Activated T-helper 1 cell treated with anti-CD3 and anti-CD28 coated beads, Interleukin-12 subunit alpha, Interleukin-12 subunit beta, Interleukin-2, Interleukin-4 antibody, amounts not matched to agents 30 ng/mL and 10 ng/mL and 1 ng/mL, durations not matched to agents 14 hours and 24 hours and 36 hours (primary cell): ENCODE results near the gene UNC5A. TPM values are rescaled to one million over a fixed set of nuclear protein-coding genes. Genes with fewer than 3 reads are reported as not detected.

Experiments
- DNase-seq: peaks from one replicate; pipeline ENCODE4 v3.0.0; 2021; ENCODE audit warnings: low spot score
- H3K27ac Mint-ChIP-seq: one replicate; pipeline ENCODE4 v1.8.0; 2021; ENCODE audit warnings: mild to moderate bottlenecking, mixed read lengths
- H3K27me3 Mint-ChIP-seq: one replicate; pipeline ENCODE4 v1.8.0; 2022; ENCODE audit warnings: mild to moderate bottlenecking, moderate library complexity, mixed read lengths; ENCODE audit not compliant: insufficient read depth
- H3K36me3 Mint-ChIP-seq: one replicate; pipeline ENCODE4 v1.8.0; 2021; ENCODE audit warnings: low read depth, mixed read lengths
- H3K4me1 Mint-ChIP-seq: one replicate; pipeline ENCODE4 v1.8.0; 2021; ENCODE audit warnings: low read depth, mixed read lengths
- H3K4me3 Mint-ChIP-seq: one replicate; pipeline ENCODE4 v1.8.0; 2021; ENCODE audit warnings: mild to moderate bottlenecking, moderate library complexity, mixed read lengths
- H3K9me3 Mint-ChIP-seq: one replicate; pipeline ENCODE4 v1.8.0; 2021; ENCODE audit warnings: mixed read lengths
- intact Hi-C: fragments of 100-400 bp; cut with micrococcal nuclease; formaldehyde crosslinking; loops from one replicate; pipeline ENCODE4 v1.15.1; 2024
- total RNA-seq: library from RNA; stranded (reverse); gene quantifications from 2 replicates; pipeline ENCODE4 v1.2.3, GENCODE V29; 2022

UNC5A gene
- total RNA-seq, 1 donor from 2014 or later, result not detected

DNA sequence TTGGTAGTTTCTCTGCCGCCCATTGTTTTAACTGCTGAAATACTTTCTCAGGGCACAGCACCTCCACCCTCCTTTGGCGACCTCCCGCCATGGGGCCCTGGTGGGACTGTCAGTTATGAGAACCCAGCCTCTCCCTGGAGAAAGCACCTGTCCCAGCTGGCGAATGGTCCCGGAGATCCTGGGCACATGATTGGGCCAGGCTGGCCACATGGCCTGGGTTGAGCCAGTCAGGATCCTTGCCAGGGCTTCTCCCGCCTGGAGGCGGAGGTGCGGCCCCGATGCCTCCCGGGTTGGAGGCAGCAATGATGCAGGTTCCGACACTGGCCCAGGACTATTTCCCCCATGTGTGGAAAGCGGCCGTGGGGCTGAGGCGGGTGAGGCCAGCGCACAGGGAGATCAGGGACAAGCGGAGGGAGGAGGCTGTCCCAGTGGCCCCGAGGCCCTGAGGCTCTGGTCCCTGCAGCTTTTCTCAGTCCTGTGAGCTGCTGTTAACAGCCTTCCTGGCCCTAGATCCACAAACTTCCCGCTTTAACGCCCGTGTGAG lies 13.6 kb downstream of the UNC5A start:
- Mint-ChIP-seq H3K27ac (no peak overlapping the region), H3K4me1 (no peaks in the 10 kb centered on the region), H3K4me3 (no peak overlapping the region), H3K27me3 (peaks cover 19% of the 10 kb centered on the region), H3K9me3 (no peaks in the 10 kb centered on the region), H3K36me3 (no peaks in the 10 kb centered on the region)
- intact Hi-C loops, result no loop called here
- no peak for DNase-seq

DNA sequence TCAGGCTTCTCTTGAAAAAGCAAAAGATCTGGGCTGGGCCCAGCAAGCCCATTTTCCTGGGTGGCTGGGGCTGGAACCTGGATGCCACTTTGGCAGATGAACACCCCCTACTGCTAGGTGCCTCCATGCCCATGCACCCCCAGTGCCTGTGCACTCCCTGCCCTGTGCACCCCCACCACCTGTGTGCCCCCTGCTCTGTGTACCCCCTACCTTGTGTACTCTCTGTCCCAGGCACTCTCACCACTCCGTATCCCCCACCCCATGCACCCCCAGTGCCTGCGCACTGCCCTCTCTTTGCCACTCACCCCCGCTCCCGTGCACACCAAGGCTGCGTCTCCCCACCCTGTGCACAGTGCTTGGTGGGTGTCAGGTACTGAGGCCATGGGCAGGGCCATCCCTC lies 14.2 kb downstream of the UNC5A start:
- Mint-ChIP-seq H3K27ac (no peak overlapping the region), H3K4me3 (no peak overlapping the region), H3K9me3 (no peaks in the 10 kb centered on the region), H3K4me1 (no peaks in the 10 kb centered on the region), H3K36me3 (no peaks in the 10 kb centered on the region), H3K27me3 (peaks cover 13% of the 10 kb centered on the region)
- intact Hi-C loops, result no loop called here
- DNase-seq, result no peak

DNA sequence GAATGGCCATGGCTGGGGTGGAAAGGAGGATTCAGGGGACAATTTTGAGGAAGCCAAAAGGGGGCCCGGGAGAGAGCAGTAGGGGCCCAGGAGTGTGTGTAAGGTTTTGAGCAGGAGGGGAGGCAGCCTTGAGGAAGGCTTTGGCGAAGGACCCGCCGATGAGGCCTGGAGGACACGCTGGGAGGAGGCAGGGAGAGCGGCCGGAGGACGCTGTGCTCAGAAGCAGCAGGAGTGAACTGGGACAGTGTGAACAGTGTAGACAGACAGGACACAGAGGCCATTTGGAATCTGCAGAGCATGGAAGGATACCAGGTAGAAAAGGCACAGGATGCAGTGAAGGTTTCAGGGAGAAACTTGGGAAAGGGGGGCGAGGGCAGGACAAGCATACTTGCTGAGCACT lies 14.9 kb downstream of the UNC5A start:
- Mint-ChIP-seq H3K4me1 (no peaks in the 10 kb centered on the region), H3K27me3 (peaks cover 11% of the 10 kb centered on the region), H3K9me3 (no peaks in the 10 kb centered on the region), H3K27ac (no peak overlapping the region), H3K4me3 (no peak overlapping the region), H3K36me3 (no peaks in the 10 kb centered on the region)
- DNase-seq, result no peak
- intact Hi-C loops, result no loop called here

DNA sequence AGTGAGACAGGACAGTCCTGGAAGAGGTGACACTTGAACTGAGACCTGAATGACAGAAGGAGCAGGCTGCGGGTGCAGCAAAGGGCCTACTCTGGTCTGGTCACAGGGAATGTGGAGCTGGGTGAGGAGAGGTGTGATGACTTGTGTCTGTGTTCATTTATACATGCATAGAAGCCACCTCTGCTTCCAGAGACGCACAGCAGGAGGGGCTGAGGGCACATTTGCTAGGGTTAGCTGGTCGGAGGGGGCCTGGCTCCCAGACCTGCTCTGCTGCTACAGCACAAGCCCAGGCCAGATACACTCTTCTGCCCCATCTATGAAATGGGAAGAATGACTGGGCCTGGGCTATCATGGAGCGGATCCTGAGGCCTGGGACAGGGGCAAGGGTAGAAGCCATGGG lies 15.6 kb downstream of the UNC5A start:
- intact Hi-C loops, result no loop called here
- Mint-ChIP-seq H3K4me3 (no peak overlapping the region), H3K27me3 (peaks cover 4% of the 10 kb centered on the region), H3K4me1 (no peaks in the 10 kb centered on the region), H3K27ac (no peak overlapping the region), H3K9me3 (no peaks in the 10 kb centered on the region), H3K36me3 (no peaks in the 10 kb centered on the region)
- DNase-seq, result no peak

DNA sequence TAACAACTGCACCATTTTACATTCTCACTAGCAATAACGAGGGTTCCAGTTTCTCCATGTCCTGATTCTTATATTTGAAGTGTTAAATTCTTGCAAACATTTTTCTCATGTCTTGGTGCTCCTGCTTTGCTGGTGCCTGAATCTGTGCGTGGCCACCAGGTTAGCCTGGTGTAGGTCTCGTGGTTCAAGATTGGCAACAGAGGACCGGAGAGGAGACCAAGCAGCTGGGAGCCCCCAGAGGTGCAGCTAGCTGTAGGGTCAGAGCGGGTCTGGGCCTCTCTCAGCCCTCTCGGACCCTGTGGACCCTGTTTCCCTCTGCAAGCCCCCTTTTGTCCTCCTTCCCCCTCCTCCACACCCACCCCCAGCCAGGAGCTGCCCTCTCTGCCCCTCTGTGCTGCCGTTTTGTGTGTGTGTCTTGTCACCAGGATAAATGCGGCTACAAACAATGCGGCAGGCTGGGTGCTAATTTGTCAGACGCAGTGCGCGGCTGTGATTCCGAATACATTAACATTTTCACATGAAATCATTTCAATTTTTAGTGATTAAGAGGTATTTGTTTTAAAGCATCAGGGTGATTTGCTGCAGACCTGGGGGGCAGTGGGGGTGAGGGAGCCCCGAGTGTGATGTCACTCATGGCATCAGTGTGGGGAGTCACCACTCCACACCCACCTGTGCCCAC lies 17.5 kb downstream of the UNC5A start:
- H3K36me3 Mint-ChIP-seq, result no peaks in the 10 kb centered on the region
- intact Hi-C loops, result no loop called here
- H3K4me3 Mint-ChIP-seq, result no peak overlapping the region
- no peaks in the 10 kb centered on the region for H3K9me3 Mint-ChIP-seq
- no peaks in the 10 kb centered on the region for H3K4me1 Mint-ChIP-seq
- peaks cover 3% of the 10 kb centered on the region for H3K27me3 Mint-ChIP-seq
- H3K27ac Mint-ChIP-seq, result no peak overlapping the region
- no peak for DNase-seq

DNA sequence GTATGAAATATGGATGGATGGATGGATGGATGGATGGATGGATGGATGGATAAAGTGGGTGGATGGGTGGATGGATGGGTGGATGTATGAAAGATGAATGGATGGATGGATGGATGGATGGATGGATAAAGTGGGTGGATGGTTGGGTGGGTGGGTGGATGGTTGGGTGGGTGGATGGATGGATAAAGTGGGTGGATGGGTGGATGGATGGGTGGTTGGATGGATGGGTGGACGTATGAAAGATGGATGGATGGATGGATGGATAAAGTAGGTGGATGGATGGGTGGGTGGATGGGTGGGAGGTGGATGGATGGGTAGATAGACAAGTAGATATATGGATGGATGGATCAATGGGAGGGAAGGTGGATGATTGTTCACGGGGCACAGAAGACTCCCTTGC lies 19.0 kb downstream of the UNC5A start:
- H3K36me3 Mint-ChIP-seq, result no peaks in the 10 kb centered on the region
- H3K4me3 Mint-ChIP-seq, result no peak overlapping the region
- H3K4me1 Mint-ChIP-seq, result no peaks in the 10 kb centered on the region
- DNase-seq, result no peak
- no peaks in the 10 kb centered on the region for H3K9me3 Mint-ChIP-seq
- intact Hi-C loops, result no loop called here
- H3K27ac Mint-ChIP-seq, result no peak overlapping the region
- peaks cover 5% of the 10 kb centered on the region for H3K27me3 Mint-ChIP-seq

DNA sequence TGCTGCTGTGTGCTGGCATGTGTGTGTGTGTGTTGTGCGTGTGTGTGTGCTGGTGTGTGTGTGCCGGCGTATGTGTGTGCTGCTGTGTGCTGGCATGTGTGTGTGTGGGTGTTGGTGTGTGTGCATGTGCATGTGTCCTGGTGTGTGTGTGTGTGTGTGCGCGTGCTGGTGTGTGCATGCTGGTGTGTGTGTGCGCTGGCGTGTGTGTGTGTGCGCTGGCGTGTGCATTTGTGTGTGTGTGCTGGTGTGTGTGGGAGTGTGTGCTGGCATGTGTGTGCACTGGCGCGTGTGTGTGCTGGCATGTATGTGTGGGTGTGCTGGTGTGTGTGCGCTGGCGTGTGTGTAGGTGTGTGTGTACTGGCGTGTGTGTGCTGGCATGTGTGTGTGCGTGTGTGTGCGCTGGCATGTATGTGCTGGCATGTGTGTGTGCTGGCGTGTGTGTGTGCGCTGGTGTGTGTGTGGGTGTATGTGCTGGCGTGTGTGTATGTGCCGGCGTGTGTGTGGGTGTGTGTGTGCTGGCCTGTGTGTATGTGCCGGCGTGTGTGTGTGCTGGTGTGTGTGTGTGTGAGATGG lies 20.1 kb downstream of the UNC5A start:
- intact Hi-C loops, result no loop called here
- Mint-ChIP-seq H3K4me3 (no peak overlapping the region), H3K36me3 (no peaks in the 10 kb centered on the region), H3K27ac (no peak overlapping the region), H3K9me3 (no peaks in the 10 kb centered on the region), H3K27me3 (peaks cover 3% of the 10 kb centered on the region), H3K4me1 (no peaks in the 10 kb centered on the region)
- no peak for DNase-seq

DNA sequence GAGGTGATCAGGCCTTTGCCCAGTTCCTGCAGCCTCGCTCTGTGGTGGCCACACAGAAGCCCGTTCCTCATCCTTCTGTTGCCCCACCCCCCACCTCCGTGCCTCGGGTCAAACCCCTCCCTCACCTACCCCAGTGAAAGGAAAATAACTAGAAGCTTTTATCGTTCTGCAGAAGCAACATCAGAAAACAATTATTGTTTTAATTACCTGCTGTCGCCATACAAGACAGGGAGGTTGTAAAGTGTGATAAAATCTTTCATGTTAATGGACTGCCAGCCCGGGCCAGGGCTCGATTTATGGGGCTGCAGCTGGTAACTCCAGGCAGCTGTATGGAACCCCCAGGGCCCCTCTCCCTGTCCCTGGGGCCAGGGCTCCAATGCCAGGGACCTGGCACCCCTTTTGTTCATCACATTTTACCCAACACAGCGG lies 20.6 kb downstream of the UNC5A start:
- intact Hi-C loops, result no loop called here
- peaks cover 3% of the 10 kb centered on the region for H3K27me3 Mint-ChIP-seq
- DNase-seq, result no peak
- no peak overlapping the region for H3K4me3 Mint-ChIP-seq
- H3K27ac Mint-ChIP-seq, result no peak overlapping the region
- H3K4me1 Mint-ChIP-seq, result no peaks in the 10 kb centered on the region
- no peaks in the 10 kb centered on the region for H3K36me3 Mint-ChIP-seq
- no peaks in the 10 kb centered on the region for H3K9me3 Mint-ChIP-seq

DNA sequence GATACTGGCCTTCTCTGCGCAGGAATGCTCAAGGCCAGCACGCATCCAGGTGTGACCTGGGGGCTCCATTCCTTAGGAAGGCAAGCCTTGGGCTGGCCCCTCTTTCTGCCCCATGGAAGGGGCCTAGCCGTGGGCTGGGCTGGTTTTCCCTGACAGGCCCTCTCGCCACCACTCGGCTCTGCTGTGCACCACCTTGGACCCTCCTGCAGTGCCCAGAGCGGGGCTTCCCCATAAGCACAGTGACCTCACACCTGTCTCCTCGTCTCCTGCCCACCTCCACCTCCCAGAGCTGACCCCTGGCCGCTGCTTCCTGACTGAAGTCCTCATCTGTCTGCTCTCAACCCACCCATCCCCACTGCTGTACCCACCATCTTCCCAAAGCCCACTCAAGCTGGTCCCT lies 21.1 kb downstream of the UNC5A start:
- Mint-ChIP-seq H3K36me3 (no peaks in the 10 kb centered on the region), H3K27ac (no peak overlapping the region), H3K27me3 (peaks cover 3% of the 10 kb centered on the region), H3K4me3 (no peak overlapping the region), H3K4me1 (no peaks in the 10 kb centered on the region), H3K9me3 (no peaks in the 10 kb centered on the region)
- no peak for DNase-seq
- intact Hi-C loops, result no loop called here

DNA sequence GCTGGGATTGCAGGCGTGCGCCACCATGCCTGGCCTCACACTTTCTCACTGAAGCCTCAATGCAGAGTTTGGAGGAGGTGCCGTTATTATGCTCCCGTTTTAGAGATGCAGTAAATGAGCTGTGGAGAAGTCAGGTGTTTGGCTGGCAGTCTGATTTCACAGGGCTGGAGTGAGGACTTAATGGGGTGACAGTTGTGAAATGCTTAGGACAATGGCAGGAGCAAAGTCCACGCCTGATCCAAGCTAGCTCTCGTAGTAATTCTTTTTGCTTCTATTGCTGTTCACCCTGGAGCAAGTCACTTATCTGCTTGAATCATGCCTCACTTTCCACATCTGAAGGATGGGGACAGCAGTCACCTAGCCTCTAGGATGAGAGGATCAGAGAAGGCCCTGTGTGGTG lies 21.8 kb downstream of the UNC5A start:
- Mint-ChIP-seq H3K27me3 (peaks cover 3% of the 10 kb centered on the region), H3K36me3 (no peaks in the 10 kb centered on the region), H3K27ac (no peak overlapping the region), H3K9me3 (no peaks in the 10 kb centered on the region), H3K4me3 (no peak overlapping the region), H3K4me1 (no peaks in the 10 kb centered on the region)
- DNase-seq, result no peak
- intact Hi-C loops, result no loop called here

DNA sequence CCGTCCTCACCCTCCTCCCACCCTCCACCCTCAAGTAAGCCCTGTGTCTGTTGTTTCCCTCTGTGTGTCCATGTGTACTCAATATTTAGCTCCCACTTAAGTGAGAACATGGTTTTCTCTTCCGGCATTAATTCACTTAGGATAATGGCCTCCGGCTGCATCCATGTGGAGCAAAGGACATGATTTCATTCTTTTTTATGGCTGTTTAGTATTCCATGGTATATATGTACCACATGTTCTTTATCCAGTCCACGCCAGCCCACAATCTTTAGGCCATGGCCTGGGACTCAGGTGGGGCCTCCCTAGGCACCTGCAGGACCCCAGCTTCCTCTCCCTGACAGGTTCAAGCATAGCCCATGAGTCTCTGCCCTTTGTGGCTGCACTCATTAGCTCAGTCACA lies 22.9 kb downstream of the UNC5A start:
- no peaks in the 10 kb centered on the region for H3K9me3 Mint-ChIP-seq
- no peak overlapping the region for H3K27ac Mint-ChIP-seq
- no peaks in the 10 kb centered on the region for H3K36me3 Mint-ChIP-seq
- no peak overlapping the region for H3K4me3 Mint-ChIP-seq
- peaks cover 3% of the 10 kb centered on the region for H3K27me3 Mint-ChIP-seq
- intact Hi-C loops, result no loop called here
- DNase-seq, result no peak
- no peaks in the 10 kb centered on the region for H3K4me1 Mint-ChIP-seq

DNA sequence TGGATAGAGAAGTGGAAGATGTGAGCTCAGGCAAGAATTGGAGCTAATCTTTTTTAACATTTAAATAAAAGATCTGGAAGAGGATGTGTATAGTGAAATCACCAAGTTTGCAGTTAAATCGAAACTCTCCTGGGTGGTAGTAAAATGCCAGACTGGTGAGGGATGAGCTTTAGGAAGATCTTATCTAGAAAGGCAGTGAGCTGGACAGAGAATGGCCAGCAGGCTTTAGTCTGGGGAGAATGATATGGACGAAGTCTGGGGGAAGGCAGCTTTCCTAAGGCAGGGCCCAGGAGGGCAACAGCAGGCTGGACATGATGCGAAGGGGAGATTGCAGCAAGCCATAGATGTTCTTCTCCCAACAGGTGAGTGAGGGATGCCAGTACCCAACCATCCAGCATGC lies 25.6 kb downstream of the UNC5A start:
- Mint-ChIP-seq H3K27ac (no peak overlapping the region), H3K9me3 (no peaks in the 10 kb centered on the region), H3K36me3 (no peaks in the 10 kb centered on the region), H3K4me3 (no peak overlapping the region), H3K27me3 (peaks cover 3% of the 10 kb centered on the region), H3K4me1 (no peaks in the 10 kb centered on the region)
- DNase-seq, result no peak
- intact Hi-C loops, result no loop called here

DNA sequence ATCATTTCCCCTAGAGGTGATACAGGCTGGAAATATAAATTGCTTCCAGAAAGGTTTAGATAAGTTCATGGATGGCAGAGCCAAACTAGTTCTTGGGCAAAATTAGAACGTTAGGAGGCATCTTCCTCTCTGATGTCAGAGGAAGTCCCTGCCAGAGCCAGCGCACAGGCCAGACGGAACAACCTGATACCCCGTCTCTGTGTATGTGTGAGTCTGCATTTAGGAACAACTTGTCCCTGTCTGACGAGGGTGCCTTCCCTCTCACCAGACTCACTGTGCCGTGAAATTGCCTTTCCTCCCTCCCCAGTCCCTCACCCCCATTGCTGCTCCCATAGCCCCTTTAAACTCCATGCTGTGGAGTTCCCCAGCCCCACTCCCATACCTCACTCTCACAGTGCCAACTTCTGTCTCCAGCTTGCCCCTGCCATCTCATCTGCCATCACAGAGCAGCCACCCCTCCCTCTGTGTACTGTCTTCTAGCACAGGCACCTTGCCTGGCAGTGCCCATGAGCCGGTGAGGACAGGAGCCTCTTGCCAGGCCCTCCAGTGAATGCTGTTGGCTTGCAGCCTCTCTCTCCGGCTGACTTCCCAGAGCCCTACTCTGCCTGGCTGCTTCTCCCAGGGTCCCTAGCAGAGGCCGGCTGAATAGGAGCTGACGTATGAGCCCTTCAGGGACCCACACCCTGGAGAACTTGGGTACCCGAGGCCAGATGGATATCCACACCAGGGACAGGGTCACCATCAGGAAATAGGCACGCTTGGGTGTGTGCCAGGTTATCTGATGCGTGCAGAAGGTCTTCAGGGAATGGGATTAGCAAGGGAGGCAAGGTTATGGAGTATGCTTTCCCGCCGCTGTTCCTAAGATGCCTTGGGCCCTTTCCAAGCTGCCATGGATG lies 26.7 kb downstream of the UNC5A start:
- Mint-ChIP-seq H3K27ac (no peak overlapping the region), H3K36me3 (no peaks in the 10 kb centered on the region)

More for the DNA sequence above, 26.7 kb downstream of the UNC5A start:
- H3K4me3 Mint-ChIP-seq, result no peak overlapping the region
- intact Hi-C loops, result no loop called here
- DNase-seq, result no peak
- peaks cover 3% of the 10 kb centered on the region for H3K27me3 Mint-ChIP-seq
- H3K9me3 Mint-ChIP-seq, result no peaks in the 10 kb centered on the region
- no peaks in the 10 kb centered on the region for H3K4me1 Mint-ChIP-seq
